Stimulated activated CD4-positive, alpha-beta T cell treated with anti-CD3 and anti-CD28 coated beads, Interleukin-1b, Interleukin-23, amount 100 ng/mL, for 4 hours (primary cell): Measurements from ENCODE around the gene JMJD7.
A peak's percentile ranks its signal among the peaks of the same experiment; 100 is the strongest.

Source experiments
- DNase-seq, 2 donors: peaks; one replicate each; pipeline ENCODE4 v3.0.0-alpha.2; 2020; ENCODE audit warnings: low read depth in 2 of 2

Gene JMJD7

DNA sequence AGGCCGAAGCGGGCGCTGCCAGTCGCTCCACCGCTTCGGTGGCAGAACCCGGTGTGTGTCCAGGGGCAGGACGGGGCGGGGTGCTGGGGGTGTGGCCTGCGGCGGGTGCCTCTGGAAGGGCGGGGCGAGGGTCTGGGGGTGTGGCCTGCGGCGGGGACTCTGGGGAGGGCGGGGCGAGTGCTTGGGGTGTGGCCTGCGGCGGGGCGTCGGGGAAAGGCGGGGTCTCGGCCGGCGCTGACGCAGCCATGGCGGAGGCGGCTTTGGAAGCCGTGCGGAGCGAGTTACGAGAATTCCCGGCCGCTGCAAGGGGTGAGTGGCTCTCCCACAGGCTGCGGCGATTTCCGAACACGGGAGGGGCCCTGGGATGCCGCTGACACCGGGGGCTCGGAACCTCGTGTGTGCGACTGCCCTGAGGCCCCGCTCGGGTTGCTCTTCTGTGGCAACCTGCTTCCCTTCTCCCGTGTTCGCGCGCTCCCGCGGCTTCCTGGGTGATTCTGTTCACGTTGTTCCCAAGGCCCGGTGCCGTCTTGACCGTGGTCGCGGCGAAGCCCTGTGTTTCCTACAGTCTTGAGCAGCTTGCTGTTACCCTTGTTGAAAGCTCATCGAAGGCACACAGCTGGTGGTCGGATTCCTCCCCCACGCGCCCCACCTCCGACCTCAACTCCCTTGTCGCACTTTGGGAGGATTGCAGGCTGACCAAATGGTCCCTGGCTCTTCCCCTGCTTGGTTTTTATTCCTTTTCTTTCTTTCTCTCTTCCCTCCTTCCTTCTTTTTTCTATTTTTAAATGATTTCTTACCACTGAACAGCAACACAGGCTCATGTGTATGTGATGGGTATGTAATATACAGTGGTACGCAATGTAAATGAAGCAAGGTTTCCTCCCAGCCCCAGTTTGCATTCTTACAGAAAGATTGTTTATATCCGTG, at the start of gene JMJD7:
JMJD7 (plus strand) TSS at position 213 of the 927 bp plus-strand sequence; CDS start at position 246, 33 bp downstream.
- peak; percentile 98 to 99 for DNase-seq

DNA sequence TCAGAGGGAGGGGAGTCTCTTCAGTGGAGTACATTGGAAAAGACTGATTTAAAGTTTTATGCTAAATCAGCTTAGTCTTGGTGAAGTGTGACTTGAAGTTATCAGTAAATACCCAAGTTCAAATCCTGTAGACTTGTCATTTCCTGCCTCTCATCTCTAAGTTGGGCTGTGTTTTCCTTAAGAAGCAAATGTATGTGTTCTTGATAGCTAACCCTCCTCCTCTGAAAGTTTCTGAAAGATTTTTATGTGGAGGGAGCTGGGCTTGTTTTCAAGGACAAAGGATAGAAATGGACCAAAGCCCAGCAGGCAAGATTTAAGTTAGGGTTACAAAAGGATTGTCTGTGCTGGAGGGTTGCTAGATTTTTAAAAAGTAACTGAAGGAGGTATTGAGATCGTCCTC, 49.4 kb upstream of the JMJD7 start:
- DNase-seq = no peak

GRCh38 chr15:41779662-41780157, 48.2 kb upstream of the JMJD7 start:
- DNase-seq = no peak

GRCh38 chr15:41780266-41780665, 47.6 kb upstream of the JMJD7 start:
- no peak for DNase-seq

GRCh38 chr15:41780727-41781126, 47.2 kb upstream of the JMJD7 start:
- no peak for DNase-seq

DNA sequence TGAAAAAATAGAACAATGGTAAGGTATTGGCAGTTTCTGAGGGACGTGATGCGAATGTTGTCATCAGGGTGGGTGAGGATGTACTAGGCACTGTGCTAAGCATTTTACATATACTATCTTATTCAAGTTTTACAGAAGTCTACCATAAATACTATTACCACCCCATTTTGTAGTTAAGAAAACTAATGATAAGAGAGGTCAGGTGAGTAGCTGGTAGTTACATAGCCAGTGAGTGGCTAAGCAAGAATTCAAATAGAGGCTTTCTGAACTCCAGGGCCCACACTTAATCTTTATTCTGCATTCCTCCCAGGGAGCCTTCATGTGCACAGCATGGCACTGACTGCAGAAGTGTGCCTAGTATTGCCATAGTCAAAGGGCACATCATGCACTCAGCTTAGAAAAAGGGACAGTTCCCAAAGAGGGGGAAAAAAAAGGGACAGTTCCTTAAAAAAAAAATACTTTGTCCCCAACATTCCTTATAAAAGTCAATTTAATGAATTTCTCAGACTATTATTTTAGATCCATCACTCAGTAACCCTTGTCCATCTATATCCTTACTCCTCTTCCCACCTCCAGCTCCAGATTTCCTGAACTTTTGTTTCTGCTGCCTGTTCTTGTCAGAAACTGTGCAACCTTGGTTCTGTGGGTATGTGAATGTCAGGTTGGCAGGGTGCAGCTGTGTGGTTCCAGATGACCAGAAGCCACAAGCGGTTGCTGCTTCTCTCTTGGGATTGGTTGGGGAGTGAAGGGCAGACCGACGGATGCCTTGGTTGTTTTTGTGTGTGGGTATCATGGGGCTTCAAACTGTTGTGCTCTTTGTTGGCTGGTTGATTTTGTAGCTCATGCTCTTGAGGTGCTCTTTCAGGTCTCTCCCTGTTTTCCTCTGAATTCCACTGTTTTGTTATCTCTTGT, 45.3 kb upstream of the JMJD7 start:
- no peak for DNase-seq

DNA sequence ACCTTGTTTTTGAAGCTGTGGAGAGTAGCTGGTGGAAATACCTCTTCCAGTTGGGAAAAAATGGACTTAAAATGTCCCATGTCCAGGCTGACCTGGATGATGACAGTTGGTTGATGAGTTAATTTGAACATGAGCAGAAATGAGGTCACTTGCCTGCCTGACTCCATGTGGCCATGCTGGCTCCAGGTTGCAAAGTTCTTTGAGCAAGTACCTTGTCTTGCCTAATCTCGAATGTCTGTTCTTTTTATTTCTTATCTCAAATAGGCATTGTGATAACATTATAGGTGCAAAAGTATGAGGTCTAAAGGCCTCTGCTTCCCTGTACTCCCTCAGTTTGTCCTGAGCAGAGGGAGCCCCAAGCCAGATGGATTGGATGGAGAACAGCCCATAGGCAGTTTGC, 44.6 kb upstream of the JMJD7 start:
- DNase-seq = no peak

- no peak for DNase-seq
Observed at GRCh38 chr15:41788262-41788661, 39.6 kb upstream of the JMJD7 start.

- no peak for DNase-seq
Observed at GRCh38 chr15:41789236-41789635, 38.7 kb upstream of the JMJD7 start.

- DNase-seq = no peak
Observed at GRCh38 chr15:41789662-41790061, 38.2 kb upstream of the JMJD7 start.

DNA sequence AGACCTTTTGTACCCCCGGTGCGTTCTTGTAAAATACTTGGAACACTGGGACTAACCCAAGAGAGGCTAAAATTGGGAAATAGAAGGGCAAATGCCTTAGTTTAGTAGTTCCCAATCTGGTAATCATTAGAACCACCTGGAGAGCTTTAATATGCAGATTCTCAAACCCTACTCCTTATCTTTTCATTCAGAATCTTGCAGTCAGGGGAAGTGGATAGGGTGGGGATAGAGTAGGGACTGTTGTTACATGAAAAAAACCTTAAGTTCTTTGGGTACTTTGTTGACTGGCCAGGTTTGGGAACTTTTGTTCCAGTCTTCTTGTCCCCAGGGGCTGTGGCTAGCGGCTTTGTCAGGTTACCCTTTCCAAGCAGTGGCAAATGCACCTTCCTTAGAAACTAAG, 37.7 kb upstream of the JMJD7 start:
- no peak for DNase-seq

GRCh38 chr15:41790756-41791546, 36.9 kb upstream of the JMJD7 start:
- no peak for DNase-seq

DNA sequence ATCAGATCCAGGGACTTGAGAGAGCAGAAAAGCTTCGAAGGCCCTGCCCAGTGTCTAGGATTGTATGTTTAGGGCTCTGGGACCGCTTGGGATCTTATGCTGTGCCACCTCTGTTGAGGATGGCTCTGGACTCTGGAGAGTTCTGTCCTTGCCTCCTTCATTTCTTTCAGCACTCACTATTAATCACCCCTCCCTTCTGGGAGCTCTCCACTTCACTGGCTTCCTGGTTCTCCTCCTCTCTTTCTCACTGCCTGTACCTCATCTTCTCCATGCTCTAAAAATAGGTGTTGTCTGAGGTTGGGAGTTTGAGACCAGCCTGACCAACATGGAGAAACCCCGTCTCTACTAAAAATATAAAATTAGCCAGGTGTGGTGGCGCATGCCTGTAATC, 36.4 kb upstream of the JMJD7 start:
- DNase-seq = no peak

GRCh38 chr15:41792000-41792637, 35.8 kb upstream of the JMJD7 start:
- no peak for DNase-seq

DNA sequence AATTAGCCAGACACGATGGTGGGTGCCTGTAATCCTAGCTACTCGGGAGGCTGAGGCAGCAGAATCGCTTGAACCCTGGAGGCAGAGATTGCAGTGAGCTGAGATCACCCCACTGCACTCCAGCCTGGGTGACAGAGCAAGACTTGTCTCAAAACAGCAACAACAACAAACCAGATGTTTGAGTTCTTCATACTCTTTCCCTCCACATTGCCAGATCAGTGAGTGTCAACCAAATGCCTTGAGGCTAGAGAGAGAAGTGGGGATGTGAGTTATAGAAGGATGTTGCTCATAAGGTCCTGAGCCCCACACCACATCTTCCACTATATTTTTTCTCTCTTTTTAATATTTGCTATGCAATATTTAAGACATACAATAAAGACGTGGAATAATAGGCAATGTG, 33.8 kb upstream of the JMJD7 start:
- DNase-seq = no peak

DNA sequence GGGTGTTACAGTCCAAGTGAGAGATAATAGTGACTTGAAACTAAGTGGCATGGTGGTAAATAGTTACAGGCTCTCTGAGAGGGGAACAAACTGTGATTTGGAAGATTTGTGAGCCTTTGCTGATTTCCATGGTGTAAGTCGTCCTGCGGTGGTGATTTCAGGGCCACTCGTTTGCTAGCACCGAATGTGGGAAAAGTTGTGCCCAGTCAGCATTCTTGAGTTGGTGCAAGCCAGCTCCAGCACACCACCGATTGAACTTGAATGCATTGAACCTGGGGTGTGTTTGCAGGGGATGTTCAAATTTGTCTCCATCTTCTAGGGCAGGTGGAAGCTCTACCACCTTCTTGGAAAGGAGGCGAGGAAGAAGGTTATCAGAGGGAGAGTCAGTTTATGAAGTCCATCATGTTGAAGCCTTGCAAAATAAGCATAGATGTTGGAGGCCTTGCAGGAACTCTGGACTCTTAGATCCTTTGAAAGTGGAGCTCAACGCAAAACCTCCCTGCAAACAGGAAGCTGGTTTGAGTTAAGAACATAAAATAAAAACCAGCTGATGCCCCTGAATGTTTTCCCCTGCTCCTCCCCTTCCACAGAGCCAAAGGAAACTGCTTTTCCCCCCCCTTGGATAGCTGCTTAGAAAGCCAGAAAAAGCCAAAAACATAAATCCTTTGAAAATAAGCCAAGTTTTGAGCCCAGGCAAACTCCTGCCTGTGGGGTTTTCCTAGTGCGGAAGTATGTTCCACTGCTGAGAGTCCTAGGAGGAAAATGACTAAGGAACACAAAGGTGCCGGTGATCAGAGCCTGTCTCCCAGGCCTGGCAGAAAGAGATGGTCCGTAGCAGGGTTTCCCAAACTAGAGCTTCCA, 31.7 kb upstream of the JMJD7 start:
- no peak for DNase-seq

DNA sequence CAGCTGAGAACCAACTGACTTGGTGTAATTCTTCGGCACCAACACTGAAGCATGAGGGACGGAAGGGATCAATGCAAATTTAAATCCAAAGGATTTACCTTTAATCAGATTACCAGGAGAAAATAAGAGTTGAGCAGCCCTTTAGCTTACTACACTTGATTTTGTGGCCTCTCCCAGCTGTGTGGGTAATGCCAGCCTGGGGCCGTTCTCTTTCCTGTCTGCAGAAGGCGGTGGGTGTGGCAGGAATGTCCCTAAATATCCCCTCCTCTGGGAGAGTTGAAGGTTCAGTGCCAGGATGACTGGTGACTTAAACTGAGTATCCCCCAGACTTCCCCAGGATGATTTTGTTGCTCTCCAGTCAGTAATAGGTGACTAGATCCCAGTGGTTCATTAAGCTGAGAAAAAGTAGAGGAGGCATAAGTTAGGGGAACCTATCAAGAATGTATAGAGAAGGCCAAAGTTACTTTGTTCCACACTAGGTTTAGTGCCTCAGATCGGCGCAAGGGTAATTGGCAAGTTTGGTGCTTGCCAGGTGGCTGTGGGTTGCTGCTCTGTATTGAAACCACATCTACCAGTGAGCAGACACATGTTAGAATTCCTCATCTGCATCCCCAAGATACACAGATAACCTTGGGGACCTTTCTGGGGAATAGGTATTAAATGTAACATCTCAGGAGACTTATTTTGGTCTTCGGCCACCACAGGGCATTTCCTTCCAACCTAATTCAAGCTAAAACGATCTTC, 30.5 kb upstream of the JMJD7 start:
- DNase-seq = no peak

DNA sequence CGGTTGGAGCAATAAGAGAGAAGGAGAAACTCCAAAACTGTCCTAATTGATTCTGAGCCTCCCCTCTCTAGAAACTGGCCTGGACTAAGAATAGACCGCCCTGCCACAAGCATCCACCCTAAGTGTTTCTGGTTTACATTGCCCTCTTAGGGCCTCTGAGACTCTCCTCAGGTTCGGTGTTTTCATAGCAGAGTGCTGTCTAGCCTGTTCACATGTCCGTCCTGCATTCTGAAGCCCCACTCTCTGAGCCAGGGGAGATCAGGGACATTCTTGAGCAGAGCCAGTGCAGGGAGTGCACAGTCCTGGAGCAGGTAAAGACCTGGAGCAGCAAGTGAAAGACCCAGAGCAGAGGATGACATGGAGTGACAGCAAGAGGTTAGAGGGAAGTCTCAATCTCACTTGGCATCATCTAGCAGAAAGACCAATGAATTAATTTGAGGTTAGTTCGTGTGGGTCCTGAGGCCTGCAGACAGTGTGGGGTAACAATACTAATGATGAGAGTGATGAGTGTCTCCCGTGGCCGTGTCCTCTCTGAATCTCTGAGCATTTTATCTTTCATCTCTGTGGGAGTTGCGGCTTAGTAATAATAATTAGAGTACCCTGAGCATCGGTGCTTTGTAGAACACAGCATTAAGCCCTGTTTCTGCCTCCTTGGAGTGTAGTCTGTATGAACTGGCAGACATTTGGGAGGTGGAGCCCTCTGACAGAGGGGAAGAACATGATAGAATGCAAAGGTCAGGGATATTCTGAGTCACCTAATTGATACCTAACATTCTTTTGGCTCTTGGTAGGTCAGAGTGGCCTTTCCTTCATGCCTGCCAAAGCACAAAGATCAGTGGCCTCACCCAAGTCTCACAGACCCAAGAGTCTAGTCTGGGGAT, 29.0 kb upstream of the JMJD7 start:
- no peak for DNase-seq

- DNase-seq = no peak
Observed at GRCh38 chr15:41799488-41799805, 28.4 kb upstream of the JMJD7 start.
